ENCODE data around the gene NDUFA12. TPM values are rescaled to one million over a fixed set of nuclear protein-coding genes. Genes with fewer than 3 reads are reported as not detected.

NDUFA12 gene
- polyA plus RNA-seq, 1 experiment, result 52.7 TPM

GRCh38 chr12:94925206-94925605 is 78.3 kb downstream of the NDUFA12 start:
- Histone ChIP-seq H3K36me3 (ENCODE audit: control insufficient read depth, insufficient read depth, low read length) (no peaks in the 10 kb centered on the region), H3K27me3 (ENCODE audit: control insufficient read depth, insufficient read depth, low read length) (no peaks in the 10 kb centered on the region), H3K4me3 (ENCODE audit: low read depth, low read length) (no peak overlapping the region)
- no peak for TF ChIP-seq CTCF (IDR thresholded peaks at IDR 0.05; ENCODE audit: insufficient read depth, low read depth, low read length)
- ChIA-PET CTCF (no interaction called here), POLR2A (no interaction called here)
- no peak for DNase-seq (ENCODE audit: low read depth)

GRCh38 chr12:94922561-94922960 is 80.9 kb downstream of the NDUFA12 start:
- Histone ChIP-seq H3K36me3 (ENCODE audit: control insufficient read depth, insufficient read depth, low read length) (no peaks in the 10 kb centered on the region), H3K27me3 (ENCODE audit: control insufficient read depth, insufficient read depth, low read length) (no peaks in the 10 kb centered on the region), H3K4me3 (ENCODE audit: low read depth, low read length) (no peak overlapping the region)
- POLR2A ChIA-PET, result no interaction called here
- no peak for DNase-seq (ENCODE audit: low read depth)
- TF ChIP-seq CTCF (IDR thresholded peaks at IDR 0.05; ENCODE audit: insufficient read depth, low read depth, low read length), result no peak
- CTCF ChIA-PET, result no interaction called here

Other genes starting within 250 kb of the NDUFA12 start
- 12.1 and 24.1 TPM in 2 replicates for gene NR2C1, start 69.9 kb upstream of the NDUFA12 start, polyA plus RNA-seq (2011; rRNA removed)
- 2.1 and 4.4 TPM in 2 replicates for gene FGD6, start 213.8 kb upstream of the NDUFA12 start, polyA plus RNA-seq (2011; rRNA removed)
- 50.6 and 97.2 TPM in 2 replicates for gene VEZT, start 214.1 kb upstream of the NDUFA12 start, polyA plus RNA-seq (2011; rRNA removed)